Endothelial cell of umbilical vein (primary cell): ENCODE measurements around the gene PCSK6.

Experiments used
- CTCF ChIP-seq, 2 donors: IDR thresholded peaks; 1 replicate in 1 of 2; 2 replicates in 1 of 2; pipeline ENCODE4 v1.5.1; 2011; ENCODE audit warnings: low read length in 2 of 2, mild to moderate bottlenecking in 2 of 2, moderate library complexity in 2 of 2, control low read depth in 1 of 2, inconsistent platforms in 1 of 2, low read depth in 1 of 2; ENCODE audit not compliant: insufficient read depth in 1 of 2; ENCODE audit errors: extremely low read depth in 1 of 2
- EZH2 ChIP-seq: IDR thresholded peaks from 2 replicates; pipeline ENCODE4 v1.6.1; 2012; ENCODE audit warnings: borderline replicate concordance, low read depth, mild to moderate bottlenecking, moderate library complexity, low read length, inconsistent platforms; ENCODE audit not compliant: severe bottlenecking
- FOS ChIP-seq: IDR thresholded peaks from 2 replicates; pipeline ENCODE4 v1.6.1; 2011; ENCODE audit warnings: mild to moderate bottlenecking, low read length, moderate library complexity, borderline replicate concordance; ENCODE audit not compliant: insufficient read depth

GRCh38 chr15:101470548-101471239 lies 18.8 kb downstream of the PCSK6 start:
- TF ChIP-seq CTCF (IDR thresholded peaks at IDR 0.05; ENCODE audit: extremely low read depth in 1 of 2, insufficient read depth in 1 of 2, low read depth in 1 of 2, low read length in 2 of 2) (no peak), EZH2 (no peak), FOS (no peak)
